ENCODE measurements around the gene NABP1.

The NABP1 gene

DNA sequence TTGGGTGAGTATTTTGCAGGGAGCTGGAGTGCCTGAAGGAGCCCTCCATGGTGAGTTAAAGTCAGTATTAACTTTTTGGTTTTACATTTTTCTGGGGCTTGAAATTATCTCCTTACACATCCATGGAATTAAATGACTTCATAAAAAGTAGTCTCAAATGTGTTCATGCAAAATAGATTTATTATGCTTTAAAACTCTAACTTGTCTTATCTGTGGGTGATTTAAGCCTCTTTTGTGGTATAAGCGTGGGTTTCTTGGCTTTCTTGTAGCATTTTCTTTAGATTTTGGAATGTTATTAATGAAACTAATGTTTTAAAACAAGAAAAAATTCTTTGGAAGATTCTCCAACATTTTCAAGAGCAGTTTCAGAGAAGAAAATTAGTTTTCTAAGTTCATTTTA, 27.8 kb downstream of the NABP1 start:
- no peak for DNase-seq (ENCODE audit: low read depth in 2 of 3, low spot score in 1 of 3)

DNA sequence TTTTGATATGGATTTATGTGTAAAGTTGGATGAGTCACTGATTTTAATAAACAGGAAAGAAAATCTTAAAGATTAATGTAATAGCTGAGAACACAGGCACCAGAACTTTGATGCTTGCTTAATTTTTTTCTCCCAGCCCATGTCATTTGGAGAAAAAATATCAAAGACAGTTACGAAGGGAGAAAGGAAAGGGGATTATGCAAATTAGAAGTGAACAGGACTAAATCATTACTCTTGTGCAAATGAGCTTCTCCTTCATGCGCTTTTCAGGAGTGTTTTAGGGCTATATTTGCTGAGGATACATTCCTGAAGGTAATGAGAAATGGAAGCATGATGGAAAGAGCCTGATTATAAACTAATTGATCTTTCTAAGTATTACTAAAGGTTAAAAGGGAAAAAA, 28.9 kb downstream of the NABP1 start:
- DNase-seq (ENCODE audit: low read depth in 2 of 3, low spot score in 1 of 3), result no peak

DNA sequence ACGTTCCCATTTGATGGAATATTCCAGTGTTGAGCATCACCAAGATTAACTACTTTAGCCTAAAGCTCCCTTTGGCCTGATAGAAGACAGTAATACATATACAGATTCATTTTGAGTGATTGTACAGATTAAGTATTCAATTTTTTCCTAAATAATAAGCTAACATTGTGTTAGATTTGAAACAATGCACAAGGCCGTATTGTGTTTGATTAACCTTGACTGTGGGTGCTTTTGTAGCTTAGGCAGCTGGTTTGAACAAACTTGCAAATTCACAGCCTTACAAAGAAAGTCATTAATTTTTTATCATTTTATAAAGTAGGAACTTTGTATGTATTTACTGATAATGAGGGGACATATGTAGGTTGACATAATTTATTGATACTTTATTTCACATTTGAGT, 29.6 kb downstream of the NABP1 start:
- DNase-seq (ENCODE audit: low read depth in 2 of 3, low spot score in 1 of 3), result no peak

DNA sequence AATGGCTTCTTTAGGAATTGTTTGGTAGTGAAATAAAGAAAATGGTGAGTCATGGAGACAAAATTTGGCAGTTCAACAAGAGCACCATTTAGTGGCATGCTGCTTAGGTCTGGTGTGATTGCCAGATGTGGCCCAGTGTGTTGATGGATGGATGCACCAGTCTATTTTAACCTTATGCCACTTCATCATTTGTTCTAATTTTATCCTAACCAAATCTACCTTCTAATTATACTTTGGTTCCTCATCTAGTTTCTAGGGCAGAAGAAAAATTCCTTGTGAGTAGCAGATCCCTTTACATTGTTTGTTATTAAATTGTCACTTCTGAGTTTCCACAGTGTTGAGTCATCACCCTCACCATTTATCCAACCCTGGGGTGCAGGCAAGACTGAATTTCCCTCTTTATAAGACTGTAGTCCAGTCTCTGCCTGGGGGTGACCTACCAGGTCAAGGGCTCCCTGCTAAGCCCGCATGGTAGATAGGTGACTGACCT, 32.5 kb downstream of the NABP1 start:
- no peak for DNase-seq (ENCODE audit: low read depth in 2 of 3, low spot score in 1 of 3)

DNA sequence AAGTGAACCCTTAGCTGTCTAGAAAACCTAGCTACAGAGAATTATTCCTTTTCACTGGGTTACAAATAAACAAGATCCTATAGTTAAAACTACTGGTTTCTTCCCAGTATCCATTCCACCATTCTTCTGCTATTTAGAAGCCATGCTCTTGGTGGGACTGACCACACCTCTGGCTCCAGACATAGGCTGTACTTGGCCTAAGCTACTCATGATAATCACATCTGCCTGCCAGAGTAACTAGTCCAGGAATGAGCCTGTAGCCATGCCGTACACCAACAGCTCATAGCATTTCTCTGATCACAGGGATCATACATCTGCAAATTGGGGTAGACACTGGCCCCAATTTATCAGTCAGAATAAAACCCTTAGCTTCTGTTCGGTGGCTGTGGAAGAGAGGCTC, 33.7 kb downstream of the NABP1 start:
- DNase-seq (ENCODE audit: low read depth in 2 of 3, low spot score in 1 of 3), result no peak

DNA sequence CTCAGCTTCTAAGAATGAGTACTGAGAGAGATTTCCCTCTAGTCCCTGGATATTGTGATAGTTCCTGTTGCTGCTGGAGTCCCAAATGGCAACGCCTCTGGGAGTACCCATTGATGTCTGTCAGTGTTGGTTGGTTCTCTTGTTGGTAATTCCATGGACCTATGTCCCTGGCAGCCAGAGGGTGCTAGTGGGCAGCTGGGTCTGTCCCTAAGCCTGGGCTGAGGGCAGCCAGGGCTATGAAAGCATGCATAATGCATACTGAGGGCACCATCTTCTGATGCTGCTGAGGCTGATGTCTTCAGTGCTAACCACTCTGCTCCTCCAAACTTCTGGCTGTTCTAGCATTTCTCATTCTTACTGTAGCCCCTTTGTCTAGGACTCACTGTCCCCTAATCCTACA, 35.9 kb downstream of the NABP1 start:
- DNase-seq (ENCODE audit: low read depth in 2 of 3, low spot score in 1 of 3), result no peak

DNA sequence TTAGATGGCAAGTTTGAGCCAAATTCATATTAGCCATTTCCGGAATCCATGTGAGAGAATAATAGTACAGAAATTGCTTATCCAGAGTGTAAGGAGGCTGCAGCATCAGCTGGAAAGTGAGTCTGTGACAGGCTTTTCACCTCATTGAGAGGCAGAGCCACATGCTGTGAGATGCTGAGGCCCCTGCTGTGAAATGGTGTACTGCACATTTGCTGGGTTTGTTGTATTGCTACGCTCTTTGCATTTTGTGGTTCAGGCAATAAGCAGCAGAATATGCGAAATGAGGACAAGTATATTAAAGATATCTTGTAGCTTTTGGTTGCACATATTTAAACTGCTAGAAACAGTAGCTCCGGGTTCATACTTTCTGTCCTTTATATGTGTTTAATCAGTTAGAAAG, 37.0 kb downstream of the NABP1 start:
- no peak for DNase-seq (ENCODE audit: low read depth in 2 of 3, low spot score in 1 of 3)

DNA sequence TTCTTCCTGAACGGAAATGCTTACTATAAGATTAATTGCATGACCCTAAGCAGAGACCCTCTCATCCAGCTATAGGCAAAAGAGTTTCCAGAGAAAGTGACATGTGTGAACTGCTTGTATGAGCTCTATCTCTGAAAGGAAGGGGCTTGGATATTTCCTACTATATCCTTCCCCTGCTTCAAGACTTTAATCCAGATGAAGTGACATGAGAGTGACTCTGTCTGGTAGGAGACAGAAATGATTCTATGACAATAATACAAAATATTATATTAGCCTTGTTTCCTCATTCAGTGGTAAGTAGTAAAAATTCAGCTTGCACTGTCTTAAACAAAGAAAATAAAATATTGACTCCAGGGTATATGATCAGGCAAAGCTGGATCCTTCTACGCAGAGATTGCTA, 37.5 kb downstream of the NABP1 start:
- no peak for DNase-seq (ENCODE audit: low read depth in 2 of 3, low spot score in 1 of 3)

DNA sequence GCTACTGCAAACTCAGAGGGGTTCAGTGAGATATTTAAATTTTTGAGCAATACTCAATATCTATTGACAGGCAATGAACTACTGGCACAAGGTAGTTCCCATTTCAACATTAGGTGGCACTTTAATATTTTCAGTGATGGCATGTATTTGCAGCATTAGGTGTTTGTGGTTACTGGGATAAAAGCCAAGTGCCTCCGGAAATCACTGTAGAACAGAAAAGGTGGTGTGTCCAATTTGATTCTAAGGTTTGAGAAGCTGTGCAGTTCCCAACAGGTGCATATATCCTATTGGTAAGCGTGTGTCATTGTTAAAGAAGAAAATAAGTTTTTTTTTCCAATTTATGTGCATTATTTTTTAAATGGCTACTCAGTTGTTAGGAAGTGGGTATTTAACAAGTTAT, 41.3 kb downstream of the NABP1 start:
- no peak for DNase-seq (ENCODE audit: low read depth in 2 of 3, low spot score in 1 of 3)

DNA sequence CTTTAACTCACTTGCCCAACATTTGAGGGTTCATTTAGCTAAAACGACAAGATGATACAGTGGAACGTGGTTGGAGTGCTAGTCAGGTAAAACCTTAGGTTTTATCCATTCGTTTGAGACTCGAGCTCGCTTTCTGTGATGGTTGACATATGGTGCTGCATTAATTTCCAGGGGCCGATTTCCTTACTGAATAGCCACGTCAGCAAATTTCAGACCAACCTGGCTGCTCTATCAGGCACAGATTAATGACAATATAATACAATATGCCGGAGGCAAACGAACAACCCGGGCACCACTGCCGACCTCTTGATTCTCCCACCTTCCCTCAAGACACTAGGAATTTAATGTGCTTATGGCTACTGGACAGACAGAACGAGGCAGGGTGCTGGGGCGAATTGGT, 42.0 kb downstream of the NABP1 start:
- DNase-seq (ENCODE audit: low read depth in 2 of 3, low spot score in 1 of 3), result no peak

DNA sequence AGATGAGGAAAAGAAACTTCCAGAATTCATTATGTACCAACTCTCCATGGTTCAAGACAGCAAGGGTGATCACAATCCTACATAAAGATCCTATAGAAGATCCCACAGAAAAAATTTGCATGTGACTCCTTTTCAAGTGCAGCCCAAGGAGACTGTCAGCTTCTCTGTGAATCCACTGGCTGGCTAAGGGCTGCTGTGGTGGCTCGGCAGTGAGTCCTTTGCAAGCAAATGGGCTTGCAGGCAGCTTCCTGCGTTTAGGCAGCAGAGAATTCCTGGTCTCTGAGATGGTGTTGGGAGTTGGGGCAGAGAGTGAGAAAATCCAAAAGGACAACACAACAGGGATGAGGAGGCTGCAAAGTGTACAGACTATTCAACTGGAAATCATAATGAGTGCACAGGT, 43.4 kb downstream of the NABP1 start:
- DNase-seq (ENCODE audit: low read depth in 2 of 3, low spot score in 1 of 3), result no peak

DNA sequence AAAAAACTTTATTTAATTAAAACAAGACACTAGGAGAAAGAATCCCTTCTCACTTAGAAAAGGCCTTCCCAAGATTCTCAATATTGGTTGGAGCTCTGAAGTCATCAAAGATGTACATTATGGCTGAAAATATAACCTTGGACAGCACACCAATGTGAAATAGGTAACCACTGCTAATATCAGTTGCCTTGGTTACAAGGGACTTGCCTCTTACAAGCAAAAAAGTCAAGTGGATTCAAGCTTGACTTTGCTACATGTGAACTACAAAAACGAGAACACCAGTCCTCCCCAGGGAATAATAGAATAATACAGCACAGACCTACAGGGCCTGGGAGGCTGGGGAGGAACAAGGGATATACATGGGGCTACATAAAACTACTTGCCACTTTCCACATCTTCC, 46.1 kb downstream of the NABP1 start:
- DNase-seq (ENCODE audit: low read depth in 2 of 3, low spot score in 1 of 3), result no peak

DNA sequence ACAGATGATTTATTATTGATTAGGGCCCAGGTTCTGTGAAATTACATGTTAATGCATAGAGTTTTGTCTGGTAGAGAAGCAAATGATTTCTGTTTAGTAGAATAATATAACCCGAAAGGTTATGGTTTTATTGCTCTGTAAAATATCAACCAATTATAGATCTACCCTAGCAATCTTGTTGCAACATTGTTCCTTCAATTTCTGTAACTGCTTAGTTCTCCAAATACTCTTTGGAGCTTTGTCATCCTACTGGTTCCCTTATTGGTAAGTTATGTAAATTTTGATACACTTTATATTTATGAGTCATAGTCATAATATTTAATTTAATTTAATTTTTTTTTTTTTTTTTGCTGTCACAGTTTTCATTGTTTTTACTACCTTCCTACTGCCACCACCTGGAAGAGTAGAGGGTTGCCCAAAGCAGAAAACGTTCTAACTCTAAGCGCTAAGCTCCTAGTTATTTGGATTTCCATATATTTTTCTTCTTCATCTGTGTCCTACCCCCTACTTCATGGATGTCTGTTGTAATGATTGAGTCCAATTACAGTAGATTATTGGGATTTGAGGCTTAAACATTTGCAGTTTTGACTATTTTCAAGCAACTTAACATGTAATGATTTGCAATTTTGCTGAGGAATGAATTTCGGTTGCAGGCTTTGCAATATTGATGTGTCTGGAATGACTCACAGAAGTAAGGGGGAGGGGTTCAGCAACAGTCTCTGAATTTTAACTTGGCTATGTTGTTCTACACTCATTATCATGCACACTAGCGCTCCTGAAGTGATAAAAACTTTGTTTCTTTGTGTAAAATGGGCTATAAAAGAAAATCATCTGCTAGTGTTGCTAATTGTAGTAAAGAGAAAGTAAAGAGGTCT, 51.1 kb downstream of the NABP1 start:
- DNase-seq (ENCODE audit: low read depth in 2 of 3, low spot score in 1 of 3), result no peak

DNA sequence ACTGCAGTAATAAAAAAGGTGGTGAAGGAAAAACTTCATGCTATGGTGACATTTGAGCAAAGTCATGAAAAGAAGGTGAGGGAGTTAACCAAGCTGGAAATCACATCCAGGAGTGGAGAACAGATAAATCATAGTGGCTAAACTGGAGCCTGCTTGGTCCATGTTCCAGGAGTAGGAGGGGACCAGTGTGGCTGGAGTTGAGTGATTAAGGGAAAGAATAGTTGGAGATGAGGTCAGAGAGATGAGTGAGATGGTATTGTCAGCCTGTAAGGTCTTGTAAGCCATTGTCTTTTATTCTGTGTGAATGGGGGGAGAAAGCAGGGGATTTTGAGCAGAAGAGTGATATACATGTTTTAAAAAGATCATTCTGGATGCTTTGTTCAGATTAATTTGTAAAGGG, 52.3 kb downstream of the NABP1 start:
- DNase-seq (ENCODE audit: low read depth in 2 of 3, low spot score in 1 of 3), result no peak

Measured in stimulated activated CD4-positive, alpha-beta T cell treated with anti-CD3 and anti-CD28 coated beads, Interleukin-12 subunit alpha, Interleukin-12 subunit beta, amount 100 ng/mL, for 48 hours (primary cell).